Lung (tissue), 12 donors: ENCODE data around the gene LRP2. TPM values are rescaled to one million over a fixed set of nuclear protein-coding genes. Genes with fewer than 3 reads are reported as not detected.
A peak's percentile ranks its signal among the peaks of the same experiment; 100 is the strongest.

Experiments
- ATAC-seq: fragments of 200-7000 bp; cut with Tn5 transposase; one replicate; pipeline ENCODE4 v1.9.1; 2020; ENCODE audit warnings: moderate number of reproducible peaks; ENCODE audit not compliant: insufficient read depth, low FRiP score
- DNase-seq, 3 donors: peaks; one replicate each; pipeline ENCODE4 v3.0.0-alpha.2; 2013 to 2017
- H3K27ac ChIP-seq, 2 donors: one replicate each; pipeline ENCODE4 v1.5.1; 2013; ENCODE audit warnings: mild to moderate bottlenecking in 2 of 2, moderate library complexity in 2 of 2, control low read depth in 1 of 2, inconsistent platforms in 1 of 2, low read depth in 1 of 2, low read length in 1 of 2
- H3K27me3 ChIP-seq, 3 donors: one replicate each; pipeline ENCODE4 v1.5.1; 2013; ENCODE audit warnings: low read length in 2 of 3; ENCODE audit not compliant: control insufficient read depth in 3 of 3, insufficient read depth in 3 of 3
- H3K36me3 ChIP-seq, 4 donors: one replicate each; pipeline ENCODE4 v1.5.1; 2013; ENCODE audit warnings: low read length in 4 of 4, mild to moderate bottlenecking in 1 of 4, moderate library complexity in 1 of 4; ENCODE audit not compliant: control insufficient read depth in 4 of 4, insufficient read depth in 4 of 4
- H3K4me1 ChIP-seq, 5 donors: one replicate each; pipeline ENCODE4 v1.5.1; 2013; ENCODE audit warnings: low read length in 5 of 5, mild to moderate bottlenecking in 2 of 5, moderate library complexity in 1 of 5; ENCODE audit not compliant: control insufficient read depth in 5 of 5, insufficient read depth in 5 of 5
- H3K4me3 ChIP-seq: one replicate; pipeline ENCODE4 v1.5.1; 2013; ENCODE audit warnings: mild to moderate bottlenecking, control low read depth, moderate library complexity
- H3K9ac ChIP-seq, 2 donors: one replicate each; pipeline ENCODE4 v1.5.1; 2013; ENCODE audit warnings: low read length in 2 of 2, control low read depth in 1 of 2; ENCODE audit not compliant: insufficient read depth in 1 of 2
- H3K9me3 ChIP-seq, 4 donors: one replicate each; pipeline ENCODE4 v1.5.1; 2013; ENCODE audit warnings: low read length in 3 of 4, mild to moderate bottlenecking in 1 of 4, moderate library complexity in 1 of 4; ENCODE audit not compliant: control insufficient read depth in 4 of 4, insufficient read depth in 3 of 4
- CTCF ChIP-seq: IDR thresholded peaks from 2 replicates; pipeline ENCODE4 v1.5.1; 2012; ENCODE audit warnings: mild to moderate bottlenecking; ENCODE audit errors: control extremely low read depth, extremely low read depth
- WGBS, 2 donors: extraction: QIAGEN DNeasy Blood & Tissue Kit; methylation state at CpG; one replicate each; pipeline ENCODE4 v1.1.7; 2013; 5-methylcytosine and 5-hydroxymethylcytosine counted together
- polyA plus RNA-seq, 2 donors: library from polyadenylated mRNA; stranded (reverse); fragments of 200-250 nt; gene quantifications; one replicate each; pipeline ENCODE4 v1.2.1, GENCODE V29; 2013
- total RNA-seq, 2 donors: library from RNA; depleted of rRNA in 1 of 2; stranded (reverse); fragments of >200 nt in 1 of 2; gene quantifications; one replicate each; pipeline ENCODE4 v1.2.1, GENCODE V29; 2014 to 2021
- donor health status: control.
- donor health status: control.
- donor health status: Bipolar disorder and iron deficiency.
- donor health status: healthy.
- donor health status: DM: yes; HTN: yes; CAD: no.

Gene LRP2
- total and polyA plus RNA-seq, 4 donors = 2.4 to 39.5 (median 15.8) TPM

GRCh38 chr2:169365029-169365480 lies 2.7 kb upstream of the LRP2 start:
- TF ChIP-seq CTCF = no peak
- no peak overlapping the region for H3K9ac ChIP-seq
- peaks cover 0 to 37% (median 34%) of the 10 kb centered on the region in 3 donors for H3K27me3 ChIP-seq
- DNase-seq = no peak
- ATAC-seq = no peak
- WGBS, 2 donors = 4 to 7% methylated on average over 4 of the region's 4 CpGs
- no peak overlapping the region for H3K4me3 ChIP-seq
- H3K27ac ChIP-seq = peak overlapping the region in 1 of 2 donors; percentile 27
- H3K36me3 ChIP-seq = no peaks in the 10 kb centered on the region
- H3K9me3 ChIP-seq = no peaks in the 10 kb centered on the region
- peaks cover 0 to 40% (median 15%) of the 10 kb centered on the region in 5 donors for H3K4me1 ChIP-seq

GRCh38 chr2:169363560-169364150 lies 1.3 kb upstream of the LRP2 start:
- ATAC-seq (peak; percentile 14), DNase-seq (peak; percentile 61 to 64 (median 61))
- Histone ChIP-seq H3K27ac (peak overlapping the region in 1 of 2 donors; percentile 66), H3K27me3 (peaks cover 0 to 43% (median 42%) of the 10 kb centered on the region in 3 donors), H3K4me1 (peaks cover 0 to 40% (median 15%) of the 10 kb centered on the region in 5 donors), H3K9me3 (no peaks in the 10 kb centered on the region), H3K9ac (peak overlapping the region in 1 of 2 donors; percentile 63), H3K36me3 (no peaks in the 10 kb centered on the region), H3K4me3 (peak overlapping the region; percentile 41)
- no peak for TF ChIP-seq CTCF
- WGBS, 2 donors = 1% methylated on average over 26 of the region's 26 CpGs

- ATAC-seq (no peak), DNase-seq (peak in 1 of 3 donors; percentile 13)
- Histone ChIP-seq H3K27ac (peak overlapping the region in 1 of 2 donors; percentile 15), H3K9me3 (no peaks in the 10 kb centered on the region), H3K4me1 (peaks cover 0 to 40% (median 15%) of the 10 kb centered on the region in 5 donors), H3K36me3 (no peaks in the 10 kb centered on the region), H3K9ac (no peak overlapping the region), H3K27me3 (peaks cover 0 to 43% (median 42%) of the 10 kb centered on the region in 3 donors), H3K4me3 (peak overlapping the region; percentile 41)
- 2% methylated on average over 24 of the region's 24 CpGs for WGBS, 2 donors
- TF ChIP-seq CTCF = no peak
These were observed 693 bp upstream of the LRP2 start for GRCh38 chr2:169362894-169363559.
